ENCODE results near the gene PSPC1.

DNA sequence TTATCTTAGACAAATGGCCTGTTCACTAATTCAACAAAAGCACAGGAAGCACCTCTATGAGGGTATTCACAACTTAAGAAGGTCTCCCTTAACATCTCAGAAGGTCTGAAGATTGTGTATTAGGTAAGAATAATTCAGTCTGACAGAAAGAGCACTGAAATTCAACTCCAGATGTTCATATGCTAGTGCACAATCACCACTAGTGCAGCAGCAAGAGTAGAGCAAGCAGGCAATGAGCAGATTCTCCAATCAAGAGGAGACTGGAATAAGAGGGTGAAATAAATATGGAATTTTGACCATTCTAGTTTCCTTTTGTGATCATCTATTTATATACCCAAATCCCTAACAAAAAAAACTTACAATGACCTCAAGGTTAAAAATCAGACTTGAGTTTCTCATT, 97.3 kb downstream of the PSPC1 start:
- TF ChIP-seq, protein P1, sequence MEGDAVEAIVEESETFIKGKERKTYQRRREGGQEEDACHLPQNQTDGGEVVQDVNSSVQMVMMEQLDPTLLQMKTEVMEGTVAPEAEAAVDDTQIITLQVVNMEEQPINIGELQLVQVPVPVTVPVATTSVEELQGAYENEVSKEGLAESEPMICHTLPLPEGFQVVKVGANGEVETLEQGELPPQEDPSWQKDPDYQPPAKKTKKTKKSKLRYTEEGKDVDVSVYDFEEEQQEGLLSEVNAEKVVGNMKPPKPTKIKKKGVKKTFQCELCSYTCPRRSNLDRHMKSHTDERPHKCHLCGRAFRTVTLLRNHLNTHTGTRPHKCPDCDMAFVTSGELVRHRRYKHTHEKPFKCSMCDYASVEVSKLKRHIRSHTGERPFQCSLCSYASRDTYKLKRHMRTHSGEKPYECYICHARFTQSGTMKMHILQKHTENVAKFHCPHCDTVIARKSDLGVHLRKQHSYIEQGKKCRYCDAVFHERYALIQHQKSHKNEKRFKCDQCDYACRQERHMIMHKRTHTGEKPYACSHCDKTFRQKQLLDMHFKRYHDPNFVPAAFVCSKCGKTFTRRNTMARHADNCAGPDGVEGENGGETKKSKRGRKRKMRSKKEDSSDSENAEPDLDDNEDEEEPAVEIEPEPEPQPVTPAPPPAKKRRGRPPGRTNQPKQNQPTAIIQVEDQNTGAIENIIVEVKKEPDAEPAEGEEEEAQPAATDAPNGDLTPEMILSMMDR (IDR thresholded peaks at IDR 0.05): no peak
- no peak for TF ChIP-seq ZFX (IDR thresholded peaks at IDR 0.05; ENCODE audit: borderline replicate concordance)

Data from 22Rv1 (cell line).